ENCODE measurements around the gene FA2H.

DNA sequence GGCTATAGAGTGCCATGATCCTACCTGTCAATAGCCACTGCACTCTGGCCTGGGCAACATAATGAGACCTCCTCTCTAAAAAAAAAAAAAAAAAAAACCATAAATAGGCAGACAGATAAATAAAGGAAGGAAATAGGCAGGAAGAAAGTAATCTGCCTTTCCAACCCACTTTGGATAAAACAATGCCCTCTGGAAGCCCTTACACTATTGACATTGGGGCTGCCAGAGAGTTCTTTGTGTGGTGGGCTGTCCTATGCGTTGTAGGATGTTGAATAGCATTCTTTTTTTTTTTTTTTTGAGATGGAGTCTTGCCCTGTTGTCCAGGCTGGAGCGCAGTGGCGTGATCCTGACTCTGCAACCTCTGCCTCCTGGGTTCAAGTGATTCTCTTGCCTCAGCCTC lies 100.7 kb downstream of the FA2H start:
- TF ChIP-seq, protein P1, sequence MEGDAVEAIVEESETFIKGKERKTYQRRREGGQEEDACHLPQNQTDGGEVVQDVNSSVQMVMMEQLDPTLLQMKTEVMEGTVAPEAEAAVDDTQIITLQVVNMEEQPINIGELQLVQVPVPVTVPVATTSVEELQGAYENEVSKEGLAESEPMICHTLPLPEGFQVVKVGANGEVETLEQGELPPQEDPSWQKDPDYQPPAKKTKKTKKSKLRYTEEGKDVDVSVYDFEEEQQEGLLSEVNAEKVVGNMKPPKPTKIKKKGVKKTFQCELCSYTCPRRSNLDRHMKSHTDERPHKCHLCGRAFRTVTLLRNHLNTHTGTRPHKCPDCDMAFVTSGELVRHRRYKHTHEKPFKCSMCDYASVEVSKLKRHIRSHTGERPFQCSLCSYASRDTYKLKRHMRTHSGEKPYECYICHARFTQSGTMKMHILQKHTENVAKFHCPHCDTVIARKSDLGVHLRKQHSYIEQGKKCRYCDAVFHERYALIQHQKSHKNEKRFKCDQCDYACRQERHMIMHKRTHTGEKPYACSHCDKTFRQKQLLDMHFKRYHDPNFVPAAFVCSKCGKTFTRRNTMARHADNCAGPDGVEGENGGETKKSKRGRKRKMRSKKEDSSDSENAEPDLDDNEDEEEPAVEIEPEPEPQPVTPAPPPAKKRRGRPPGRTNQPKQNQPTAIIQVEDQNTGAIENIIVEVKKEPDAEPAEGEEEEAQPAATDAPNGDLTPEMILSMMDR (IDR thresholded peaks at IDR 0.05) = no peak
- no peak for TF ChIP-seq POLR2A (IDR thresholded peaks at IDR 0.05)
